H9 (cell line): ENCODE data around the gene EFCAB14. TPM values are rescaled to one million over a fixed set of nuclear protein-coding genes. Genes with fewer than 3 reads are reported as not detected.

Experiments
- DNase-seq: peaks from one replicate; pipeline ENCODE4 v3.0.0-alpha.2; 2017
- H2AFZ ChIP-seq: one replicate; pipeline ENCODE4 v1.6.1; 2013; ENCODE audit warnings: mild to moderate bottlenecking, low read length, control low read depth, moderate library complexity
- H2AK5ac ChIP-seq: 2 replicates; pipeline ENCODE4 v1.6.1; 2013; ENCODE audit warnings: low read length, control low read depth, mixed read lengths; ENCODE audit not compliant: insufficient read length
- H2BK120ac ChIP-seq: one replicate; pipeline ENCODE4 v1.6.1; 2013; ENCODE audit warnings: low read depth, mild to moderate bottlenecking, low read length, control low read depth, inconsistent platforms; ENCODE audit not compliant: poor library complexity, severe bottlenecking
- H2BK12ac ChIP-seq: 2 replicates; pipeline ENCODE4 v1.6.1; 2013; ENCODE audit warnings: low read length, control low read depth, mixed read lengths, low read depth; ENCODE audit not compliant: insufficient read length
- H2BK15ac ChIP-seq: 2 replicates; pipeline ENCODE4 v1.6.1; 2013; ENCODE audit warnings: low read depth, low read length, control low read depth
- H2BK20ac ChIP-seq: one replicate; pipeline ENCODE4 v1.6.1; 2013; ENCODE audit warnings: low read depth, mild to moderate bottlenecking, low read length, control low read depth, inconsistent platforms; ENCODE audit not compliant: poor library complexity, severe bottlenecking
- H2BK5ac ChIP-seq: 2 replicates; pipeline ENCODE4 v1.6.1; 2013; ENCODE audit warnings: low read length, control low read depth, mixed read lengths; ENCODE audit not compliant: insufficient read length
- H3K14ac ChIP-seq: 2 replicates; pipeline ENCODE4 v1.6.1; 2013; ENCODE audit warnings: low read length, control low read depth; ENCODE audit not compliant: insufficient read depth
- H3K18ac ChIP-seq: 2 replicates; pipeline ENCODE4 v1.6.1; 2013; ENCODE audit warnings: low read depth, mild to moderate bottlenecking, mixed read lengths, low read length, control low read depth; ENCODE audit not compliant: insufficient read length
- H3K23ac ChIP-seq: 2 replicates; pipeline ENCODE4 v1.6.1; 2013; ENCODE audit warnings: low read length, control low read depth, mixed read lengths, low read depth; ENCODE audit not compliant: insufficient read length
- H3K23me2 ChIP-seq: 2 replicates; pipeline ENCODE4 v1.6.1; 2013; ENCODE audit warnings: low read depth, mild to moderate bottlenecking, mixed read lengths, low read length, control low read depth; ENCODE audit not compliant: insufficient read length, poor library complexity, severe bottlenecking
- H3K27ac ChIP-seq: 2 replicates; pipeline ENCODE4 v1.5.1; 2013; ENCODE audit warnings: low read length, control low read depth, mixed read lengths, low read depth; ENCODE audit not compliant: insufficient read length
- H3K27me3 ChIP-seq: 2 replicates; pipeline ENCODE4 v1.6.1; 2013; ENCODE audit warnings: low read length, control low read depth, inconsistent platforms; ENCODE audit not compliant: insufficient read depth
- H3K4ac ChIP-seq: 2 replicates; pipeline ENCODE4 v1.6.1; 2013; ENCODE audit warnings: low read depth, mild to moderate bottlenecking, control low read depth, inconsistent platforms, low read length, moderate library complexity
- H3K4me1 ChIP-seq: 2 replicates; pipeline ENCODE4 v1.6.1; 2013; ENCODE audit warnings: low read length, control low read depth, inconsistent platforms; ENCODE audit not compliant: insufficient read depth
- H3K4me2 ChIP-seq: 2 replicates; pipeline ENCODE4 v1.6.1; 2013; ENCODE audit warnings: low read length, control low read depth, mixed read lengths; ENCODE audit not compliant: insufficient read length, insufficient read depth
- H3K56ac ChIP-seq: 2 replicates; pipeline ENCODE4 v1.6.1; 2013; ENCODE audit warnings: low read depth, mild to moderate bottlenecking, mixed read lengths, low read length, control low read depth; ENCODE audit not compliant: insufficient read length
- H3K79me1 ChIP-seq: 2 replicates; pipeline ENCODE4 v1.6.1; 2013; ENCODE audit warnings: low read depth, mild to moderate bottlenecking, moderate library complexity, low read length, control low read depth, inconsistent platforms; ENCODE audit not compliant: insufficient read depth, poor library complexity, severe bottlenecking
- H3K79me2 ChIP-seq: 2 replicates; pipeline ENCODE4 v1.6.1; 2013; ENCODE audit warnings: low read length, control low read depth, inconsistent platforms; ENCODE audit not compliant: insufficient read depth
- H3K9ac ChIP-seq: 2 replicates; pipeline ENCODE4 v1.6.1; 2013; ENCODE audit warnings: low read length, control low read depth, mixed read lengths; ENCODE audit not compliant: insufficient read length; ENCODE audit errors: extremely low read depth
- H3K9me3 ChIP-seq: one replicate; pipeline ENCODE4 v1.6.1; 2013; ENCODE audit warnings: low read depth, low read length, inconsistent platforms; ENCODE audit not compliant: control insufficient read depth
- H3T11ph ChIP-seq: one replicate; pipeline ENCODE4 v1.6.1; 2013; ENCODE audit warnings: mild to moderate bottlenecking, low read length, control low read depth, inconsistent platforms
- H4K20me1 ChIP-seq: one replicate; pipeline ENCODE4 v1.6.1; 2013; ENCODE audit not compliant: control insufficient read depth, insufficient read length, insufficient read depth
- H4K5ac ChIP-seq: 2 replicates; pipeline ENCODE4 v1.6.1; 2013; ENCODE audit warnings: low read depth, mild to moderate bottlenecking, mixed read lengths, low read length, control low read depth; ENCODE audit not compliant: insufficient read length
- H4K8ac ChIP-seq: replicated peaks from 2 replicates; pipeline ENCODE4 v1.6.1; 2013; ENCODE audit warnings: low read length, control low read depth, mixed read lengths, low read depth; ENCODE audit not compliant: insufficient read length
- H4K91ac ChIP-seq: 2 replicates; pipeline ENCODE4 v1.6.1; 2013; ENCODE audit warnings: low read depth, mild to moderate bottlenecking, moderate library complexity, mixed read lengths, low read length, control low read depth; ENCODE audit not compliant: insufficient read length
- H3K27ac Mint-ChIP-seq, 3 experiments: 2 replicates in 2 of 3; 3 replicates in 1 of 3; pipeline ENCODE4 v1.8.0; 2020 to 2021; ENCODE audit warnings: mixed read lengths in 3 of 3, mild to moderate bottlenecking in 1 of 3, moderate library complexity in 1 of 3
- H3K27me3 Mint-ChIP-seq: 2 replicates; pipeline ENCODE4 v1.8.0; 2021; ENCODE audit warnings: low read depth, mild to moderate bottlenecking, moderate library complexity, mixed read lengths
- H3K36me3 Mint-ChIP-seq, 3 experiments: 2 replicates in 2 of 3; 3 replicates in 1 of 3; pipeline ENCODE4 v1.8.0; 2020 to 2021; ENCODE audit warnings: low read depth in 3 of 3, mixed read lengths in 3 of 3; ENCODE audit not compliant: insufficient read depth in 1 of 3
- H3K4me1 Mint-ChIP-seq, 2 experiments: 2 replicates each; pipeline ENCODE4 v1.8.0; 2020; ENCODE audit warnings: mixed read lengths in 2 of 2
- H3K4me3 Mint-ChIP-seq, 2 experiments: 2 replicates in 1 of 2; 3 replicates in 1 of 2; pipeline ENCODE4 v1.8.0; 2020 to 2021; ENCODE audit warnings: mild to moderate bottlenecking in 2 of 2, mixed read lengths in 2 of 2, moderate library complexity in 1 of 2
- H3K9me3 Mint-ChIP-seq, 2 experiments: 2 replicates in 1 of 2; 3 replicates in 1 of 2; pipeline ENCODE4 v1.8.0; 2020; ENCODE audit warnings: mild to moderate bottlenecking in 2 of 2, mixed read lengths in 2 of 2, moderate library complexity in 1 of 2
- CTCF ChIP-seq: fragments of 200-600 bp; sonication (generic); conservative IDR thresholded peaks from 3 replicates; pipeline ENCODE4 v1.8.0; 2021; ENCODE audit warnings: antibody characterized with exemption, mild to moderate bottlenecking
- WGBS: extraction: QIAGEN DNeasy Blood & Tissue Kit; methylation state at CpG from one replicate; pipeline ENCODE4 v1.1.7; 2013; ENCODE audit warnings: missing lambda C conversion rate, low lambda C conversion rate, mixed read lengths; ENCODE audit not compliant: insufficient read length; ENCODE audit errors: extremely low coverage; 5-methylcytosine and 5-hydroxymethylcytosine counted together
- total RNA-seq: library from RNA; stranded (reverse); gene quantifications from 2 replicates; pipeline ENCODE4 v1.2.1, GENCODE V29; 2021

The EFCAB14 gene
- total RNA-seq, 1 experiment from 2014 or later, result 42.2 TPM

DNA sequence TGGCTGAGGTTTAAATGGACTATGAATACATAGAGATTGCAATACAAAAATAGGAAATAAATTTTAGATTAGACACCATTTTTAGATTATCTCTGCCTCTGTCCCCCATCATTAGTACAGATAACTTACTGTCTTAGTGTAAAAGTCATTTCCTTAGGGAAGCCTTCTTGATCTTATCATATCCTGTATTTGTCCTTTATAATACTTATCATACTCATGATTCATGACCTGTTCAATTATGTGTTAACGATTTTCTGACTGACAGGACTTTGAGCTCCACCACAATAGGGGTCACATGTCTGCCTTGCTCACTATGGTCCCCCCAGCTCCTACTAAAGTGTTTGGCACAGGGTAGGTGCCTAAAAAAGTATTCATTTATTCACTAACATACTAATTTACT, 32.7 kb downstream of the EFCAB14 start:
- H3K23ac ChIP-seq, result no peak overlapping the region
- no peak for TF ChIP-seq CTCF
- Mint-ChIP-seq H3K9me3 (no peaks in the 10 kb centered on the region), H3K4me3 (no peak overlapping the region), H3K27me3 (no peaks in the 10 kb centered on the region), H3K36me3 (peaks cover 10 to 89% (median 77%) of the 10 kb centered on the region in 3 experiments; a peak in 6 of 7 replicates), H3K27ac (no peak overlapping the region), H3K4me1 (no peaks in the 10 kb centered on the region)
- no peak overlapping the region for H3K14ac ChIP-seq
- no peaks in the 10 kb centered on the region for H3K79me2 ChIP-seq
- no peak overlapping the region for H2AFZ ChIP-seq
- no peak overlapping the region for H2AK5ac ChIP-seq
- no peaks in the 10 kb centered on the region for H3K27me3 ChIP-seq
- H2BK12ac ChIP-seq, result no peak overlapping the region
- H2BK120ac ChIP-seq, result no peak overlapping the region
- H2BK5ac ChIP-seq, result no peak overlapping the region
- H3T11ph ChIP-seq, result no peak overlapping the region
- H2BK20ac ChIP-seq, result no peak overlapping the region
- H3K18ac ChIP-seq, result no peak overlapping the region
- H2BK15ac ChIP-seq, result no peak overlapping the region
- no peaks in the 10 kb centered on the region for H3K23me2 ChIP-seq
- H4K91ac ChIP-seq, result no peak overlapping the region
- no peak overlapping the region for H3K4me2 ChIP-seq
- no peak overlapping the region for H4K8ac ChIP-seq
- no peaks in the 10 kb centered on the region for H3K9me3 ChIP-seq
- DNase-seq, result no peak
- H3K56ac ChIP-seq, result no peak overlapping the region
- H3K9ac ChIP-seq, result no peak overlapping the region
- H4K5ac ChIP-seq, result no peak overlapping the region
- H4K20me1 ChIP-seq, result no peaks in the 10 kb centered on the region
- no peak overlapping the region for H3K27ac ChIP-seq
- WGBS, result no CpG with 5 or more reads among the region's 1 CpG
- no peaks in the 10 kb centered on the region for H3K4me1 ChIP-seq
- H3K79me1 ChIP-seq, result no peaks in the 10 kb centered on the region
- H3K4ac ChIP-seq, result no peak overlapping the region
